ENCODE data around the gene GJD3. TPM values are rescaled to one million over a fixed set of nuclear protein-coding genes. Genes with fewer than 3 reads are reported as not detected.

GJD3 gene
- total RNA-seq, 1 experiment from 2014 or later: not detected

DNA sequence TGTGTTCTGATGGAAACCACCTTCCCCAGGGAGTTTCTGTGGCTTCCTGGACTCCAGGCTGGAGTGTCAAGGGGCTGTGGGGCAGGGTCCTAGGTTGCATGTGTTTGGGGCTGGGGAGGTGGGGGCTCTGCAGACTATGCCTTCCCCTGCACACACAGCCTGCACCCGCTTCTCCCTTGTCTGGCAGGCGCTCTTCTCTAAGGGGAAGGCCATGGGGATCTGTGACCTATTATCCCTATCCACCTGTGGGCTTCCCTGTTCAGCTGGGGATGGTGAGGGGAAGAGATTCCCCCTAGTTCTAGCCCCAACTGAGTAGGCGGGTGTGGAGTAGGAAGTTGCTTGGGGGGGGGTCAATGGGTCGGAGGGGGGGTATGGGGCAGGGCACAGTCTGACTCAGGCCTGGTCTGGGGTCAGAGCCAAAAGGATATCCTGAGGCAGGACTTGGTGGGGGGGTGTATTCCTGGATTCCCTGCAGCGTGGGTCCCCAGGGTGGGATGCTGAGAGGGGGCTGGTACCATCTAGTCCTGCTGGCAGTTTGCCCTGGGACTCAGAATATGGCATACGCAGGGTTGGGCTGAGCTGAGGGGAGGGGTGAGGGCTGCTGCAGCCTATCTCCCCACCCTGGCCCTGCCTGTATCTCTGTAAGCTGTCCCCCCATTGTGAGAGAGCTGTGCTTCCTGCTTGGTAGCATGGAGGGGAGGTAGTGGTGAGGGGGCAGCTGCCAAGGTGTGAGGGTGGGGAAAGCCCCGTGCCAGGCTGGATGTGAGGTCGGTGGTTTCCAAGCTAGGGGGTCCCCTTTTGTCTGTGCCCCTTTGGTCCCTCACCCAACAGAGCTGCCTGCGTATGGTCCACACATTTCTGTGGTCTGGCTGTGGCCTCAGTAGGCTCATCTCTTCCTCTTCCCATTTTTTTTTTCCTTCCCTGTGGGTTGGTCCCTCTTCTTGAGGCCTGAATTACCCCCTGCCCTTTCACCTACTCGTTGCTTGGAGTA is 40.9 kb downstream of the GJD3 start:
- DNase-seq (ENCODE audit: low spot score): peak; percentile 70

GRCh38 chr17:40322358-40323315 is 41.9 kb downstream of the GJD3 start:
- peak; percentile 77 for DNase-seq (ENCODE audit: low spot score)

- no peak for DNase-seq (ENCODE audit: low spot score)
Measured at GRCh38 chr17:40321961-40322357, 42.6 kb downstream of the GJD3 start.

- no peak for DNase-seq (ENCODE audit: low spot score)
Measured at GRCh38 chr17:40321524-40321929, 43.0 kb downstream of the GJD3 start.

- peak; percentile 70 for DNase-seq (ENCODE audit: low spot score)
Measured at GRCh38 chr17:40320756-40321523, 43.6 kb downstream of the GJD3 start.

DNA sequence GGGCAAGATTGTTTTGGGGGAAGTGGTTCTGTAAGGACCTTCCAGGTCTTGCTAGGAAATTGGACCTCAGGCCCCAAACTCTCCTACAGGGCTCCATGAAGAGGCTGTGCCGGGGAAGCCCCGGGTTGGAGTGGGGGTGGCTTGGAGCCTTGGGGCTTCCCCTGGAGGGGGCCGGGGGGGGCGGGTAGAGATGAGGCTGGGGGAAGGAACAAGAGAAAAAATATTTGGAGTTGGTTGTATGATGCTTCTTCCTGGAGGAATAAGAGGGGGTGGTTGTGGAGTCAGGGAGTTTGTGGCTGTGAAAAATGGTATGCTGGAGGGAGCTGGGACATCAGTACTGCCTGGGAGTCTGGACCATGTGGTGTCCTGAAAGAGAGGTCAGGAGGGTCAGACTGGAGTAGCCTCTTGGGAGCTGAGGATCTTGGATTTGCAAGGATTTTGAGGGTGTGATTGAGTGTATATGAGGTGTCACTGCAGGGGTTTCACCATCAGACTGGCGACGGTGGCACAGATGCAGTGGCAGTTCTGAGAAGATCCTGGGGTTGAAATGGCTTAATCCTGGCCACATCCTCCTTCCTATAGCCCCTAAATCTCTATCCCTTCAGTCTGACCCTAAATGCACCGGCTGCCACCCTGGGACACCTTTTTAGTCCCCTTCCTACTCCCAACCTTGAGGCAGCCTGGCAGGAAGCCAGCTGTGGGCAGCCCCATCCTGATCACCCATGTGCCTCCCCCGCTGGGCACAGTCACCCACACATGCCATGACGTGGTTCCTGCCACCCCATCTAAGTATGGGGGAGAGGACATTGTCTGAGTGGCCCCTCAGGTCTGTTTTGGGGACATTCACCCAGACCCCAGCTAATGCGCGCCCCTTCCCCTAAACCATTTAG is 44.6 kb downstream of the GJD3 start:
- no peak for DNase-seq (ENCODE audit: low spot score)

GRCh38 chr17:40318830-40319391 is 45.6 kb downstream of the GJD3 start:
- no peak for DNase-seq (ENCODE audit: low spot score)

GRCh38 chr17:40317880-40318829 is 46.4 kb downstream of the GJD3 start:
- DNase-seq (ENCODE audit: low spot score): peak; percentile 95

GRCh38 chr17:40317345-40317873 is 47.1 kb downstream of the GJD3 start:
- DNase-seq (ENCODE audit: low spot score): peak; percentile 73

DNA sequence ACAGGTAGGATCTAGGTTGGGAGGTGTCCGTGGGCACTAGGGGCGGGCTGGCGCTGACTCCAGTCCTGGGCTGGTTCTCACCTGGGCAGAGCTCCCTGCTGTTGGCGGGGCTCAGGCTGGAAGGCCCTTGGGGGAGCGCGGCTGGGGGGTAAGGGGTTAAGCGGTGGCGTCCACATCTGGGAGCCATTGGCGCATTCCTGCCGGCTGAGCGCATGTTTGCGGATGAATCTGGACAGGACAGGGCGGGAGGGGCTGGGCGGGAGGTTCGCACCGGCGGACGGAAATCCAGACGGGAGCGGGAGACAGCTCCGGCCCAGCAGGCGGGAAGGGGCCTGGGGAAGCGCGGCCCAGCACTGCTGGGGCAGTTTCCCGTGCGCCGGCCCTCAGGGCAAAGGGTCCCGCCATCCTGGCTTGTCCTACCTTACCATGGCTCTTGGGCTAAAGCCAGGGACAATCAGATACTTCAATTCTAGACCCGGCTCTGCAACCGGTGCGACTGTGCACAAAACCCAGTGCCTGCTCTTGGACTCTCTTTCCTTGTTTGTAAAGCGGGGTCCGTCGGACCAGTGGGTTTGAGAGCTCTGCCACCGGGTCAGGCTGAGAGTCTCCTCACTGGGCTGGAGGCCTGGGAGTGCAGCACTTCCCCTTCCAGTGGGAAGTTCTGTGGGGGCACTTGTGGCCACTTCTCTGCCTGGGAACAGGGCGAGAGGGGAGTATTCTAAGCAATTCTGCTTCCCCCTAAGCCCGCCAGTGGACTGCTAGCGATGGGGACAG is 47.8 kb downstream of the GJD3 start:
- DNase-seq (ENCODE audit: low spot score): peak; percentile 72

DNA sequence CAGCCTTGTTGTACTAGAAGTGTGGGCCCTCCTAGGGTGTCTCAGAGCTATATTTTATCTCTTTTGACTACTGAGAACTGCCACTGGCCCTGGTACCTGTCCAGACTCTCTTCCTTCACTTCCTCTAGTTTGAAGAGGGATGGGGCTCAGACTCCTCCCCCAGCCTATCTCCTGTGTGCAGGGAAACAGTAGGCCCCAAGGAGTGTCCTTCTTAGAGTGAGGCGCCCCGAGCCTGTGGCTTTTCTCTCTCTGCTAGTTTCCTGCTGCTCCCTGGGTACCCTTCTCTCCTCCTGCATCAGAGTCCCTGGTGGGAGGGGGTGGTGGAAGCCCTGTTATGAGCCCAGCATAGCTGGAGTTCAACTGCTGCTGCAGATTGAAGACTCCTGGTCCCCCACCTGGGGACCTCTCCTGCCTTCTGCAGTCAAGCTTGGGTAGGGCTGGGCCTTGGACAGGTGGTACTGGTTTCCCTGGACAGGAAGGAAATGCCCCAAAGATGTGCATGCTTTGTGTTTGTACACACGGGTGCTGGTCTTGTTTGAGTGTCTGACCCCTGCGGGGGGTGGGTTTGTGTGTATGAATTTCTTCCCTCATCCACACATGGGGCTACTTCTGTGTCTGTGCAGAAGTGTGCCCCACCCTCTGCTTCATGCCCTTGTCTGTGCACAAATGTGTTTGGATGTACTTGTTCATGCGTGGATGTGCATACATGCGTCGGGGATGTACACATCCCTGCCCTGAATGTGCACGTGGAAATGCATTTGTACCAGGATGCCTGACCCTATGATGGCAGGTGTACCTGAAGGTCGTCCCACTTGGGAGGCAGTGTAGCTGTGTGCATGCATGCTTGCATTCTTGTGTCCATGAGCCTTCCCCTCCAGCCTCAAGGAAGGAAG is 48.6 kb downstream of the GJD3 start:
- DNase-seq (ENCODE audit: low spot score): no peak

DNA sequence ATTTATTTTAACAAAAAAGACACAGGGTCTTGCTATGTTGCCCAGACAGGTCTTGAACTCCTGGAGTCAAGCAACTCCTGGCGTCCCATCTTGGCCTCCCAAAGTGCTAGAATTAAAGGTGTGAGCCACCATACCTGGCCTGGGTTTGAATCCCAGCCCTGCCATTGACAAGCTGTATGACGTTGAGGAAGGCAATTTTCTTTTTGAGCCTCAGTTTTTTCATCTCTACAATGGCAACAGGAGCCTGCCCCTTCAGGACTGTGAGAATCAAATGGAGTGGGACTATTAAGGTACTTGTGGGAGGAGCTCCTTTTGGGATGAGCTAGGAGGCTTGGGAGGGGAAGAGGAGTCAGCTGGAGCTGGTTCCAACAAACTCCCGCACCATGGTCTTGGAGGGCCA is 49.3 kb downstream of the GJD3 start:
- no peak for DNase-seq (ENCODE audit: low spot score)

GRCh38 chr17:40314584-40314956 is 50.0 kb downstream of the GJD3 start:
- peak; percentile 99 for DNase-seq (ENCODE audit: low spot score)

GRCh38 chr17:40313668-40314583 is 50.6 kb downstream of the GJD3 start:
- no peak for DNase-seq (ENCODE audit: low spot score)

All from A172 (cell line).